WTC11 (cell line): ENCODE results near the gene ZNF804B. TPM values are rescaled to one million over a fixed set of nuclear protein-coding genes. Genes with fewer than 3 reads are reported as not detected.

Experiments used
- ATAC-seq: fragments of 200-7000 bp; cut with Tn5 transposase; 2 replicates; pipeline ENCODE4 v1.10.0; 2021; ENCODE audit warnings: mild to moderate bottlenecking, moderate library complexity
- CTCF ChIA-PET: fragments of 300-600 bp; sonication (Branson Sonifier 250); formaldehyde crosslinking; loops from one replicate; lab custom pipeline; 2021; ENCODE audit warnings: antibody characterized with exemption; lab: Charles Lee
- POLR2A ChIA-PET: fragments of 350-600 bp; sonication (Branson Sonifier 250); formaldehyde crosslinking; loops from one replicate; lab custom pipeline; 2021; ENCODE audit warnings: antibody characterized with exemption; lab: Charles Lee
- DNase-seq: peaks from one replicate; pipeline ENCODE4 v3.0.0; 2021; ENCODE audit warnings: low spot score
- H3K27ac Mint-ChIP-seq: 2 replicates; pipeline ENCODE4 v1.8.0; 2021; ENCODE audit warnings: mixed read lengths
- H3K27me3 Mint-ChIP-seq: 2 replicates; pipeline ENCODE4 v1.8.0; 2021; ENCODE audit warnings: low read depth, mild to moderate bottlenecking, moderate library complexity, mixed read lengths
- H3K36me3 Mint-ChIP-seq: 2 replicates; pipeline ENCODE4 v1.8.0; 2021; ENCODE audit warnings: mixed read lengths
- H3K4me1 Mint-ChIP-seq: 2 replicates; pipeline ENCODE4 v1.8.0; 2022; ENCODE audit warnings: mixed read lengths
- H3K4me3 Mint-ChIP-seq: 2 replicates; pipeline ENCODE4 v1.8.0; 2021; ENCODE audit warnings: mild to moderate bottlenecking, moderate library complexity, mixed read lengths
- H3K9me3 Mint-ChIP-seq: 2 replicates; pipeline ENCODE4 v1.8.0; 2021; ENCODE audit warnings: mixed read lengths
- AFF4 ChIP-seq: sonication (generic); formaldehyde crosslinking; IDR thresholded peaks from 2 replicates; pipeline ENCODE4 v1.8.1; 2023; ENCODE audit warnings: mild to moderate bottlenecking, missing genetic modification reagents, borderline replicate concordance
- CREM ChIP-seq: sonication (generic); formaldehyde crosslinking; IDR thresholded peaks from 2 replicates; pipeline ENCODE4 v1.8.1; 2022; ENCODE audit warnings: mild to moderate bottlenecking, missing genetic modification reagents, moderate library complexity
- ERG ChIP-seq: fragments of 250-450 bp; sonication (Bioruptor Pico); IDR thresholded peaks from 2 replicates; pipeline ENCODE4 v1.8.0; 2021; ENCODE audit warnings: mild to moderate bottlenecking
- GRHL2 ChIP-seq: fragments of 250-450 bp; sonication (Bioruptor Pico); IDR thresholded peaks from 2 replicates; pipeline ENCODE4 v1.8.0; 2022; ENCODE audit warnings: mild to moderate bottlenecking, moderate library complexity; ENCODE audit not compliant: insufficient replicate concordance, severe bottlenecking
- MLX ChIP-seq: sonication (generic); formaldehyde crosslinking; IDR thresholded peaks from 2 replicates; pipeline ENCODE4 v1.8.1; 2023; ENCODE audit warnings: mild to moderate bottlenecking, missing genetic modification reagents, moderate library complexity
- PREB ChIP-seq: sonication (generic); formaldehyde crosslinking; IDR thresholded peaks from 2 replicates; pipeline ENCODE4 v1.8.1; 2022; ENCODE audit warnings: mild to moderate bottlenecking, missing genetic modification reagents, moderate library complexity, borderline replicate concordance
- PRRX2 ChIP-seq: fragments of 250-450 bp; sonication (Bioruptor Pico); IDR thresholded peaks from 2 replicates; pipeline ENCODE4 v1.8.0; 2021; ENCODE audit warnings: mild to moderate bottlenecking
- SOX15 ChIP-seq: fragments of 250-450 bp; sonication (Bioruptor Pico); IDR thresholded peaks from 2 replicates; pipeline ENCODE4 v1.9.0; 2021; ENCODE audit warnings: mild to moderate bottlenecking
- SP1 ChIP-seq: sonication (generic); formaldehyde crosslinking; conservative IDR thresholded peaks from 2 replicates; pipeline ENCODE4 v1.8.1; 2022; ENCODE audit warnings: missing genetic modification reagents
- ZNF138 ChIP-seq: sonication (generic); formaldehyde crosslinking; conservative IDR thresholded peaks from 2 replicates; pipeline ENCODE4 v1.8.1; 2022; ENCODE audit warnings: mild to moderate bottlenecking, moderate library complexity, missing genetic modification reagents
- ZNF671 ChIP-seq: fragments of 250-450 bp; sonication (Bioruptor Pico); IDR thresholded peaks from 2 replicates; pipeline ENCODE4 v1.8.0; 2021; ENCODE audit warnings: mild to moderate bottlenecking
- total RNA-seq: library from RNA; stranded (reverse); gene quantifications from 3 replicates; pipeline ENCODE4 v1.2.3, GENCODE V29; 2021
- TF ChIP-seq, protein P1 (sequence below): sonication (generic); formaldehyde crosslinking; IDR thresholded peaks from 2 replicates; pipeline ENCODE4 v1.8.1; 2022; ENCODE audit warnings: mild to moderate bottlenecking, moderate library complexity, missing genetic modification reagents
- TF ChIP-seq, protein P2 (sequence below): sonication (generic); formaldehyde crosslinking; IDR thresholded peaks from 2 replicates; pipeline ENCODE4 v1.8.1; 2022; ENCODE audit warnings: low read depth, missing genetic modification reagents, borderline replicate concordance

ZNF804B gene
- total RNA-seq, 1 experiment from 2014 or later, result 0.04 TPM

DNA sequence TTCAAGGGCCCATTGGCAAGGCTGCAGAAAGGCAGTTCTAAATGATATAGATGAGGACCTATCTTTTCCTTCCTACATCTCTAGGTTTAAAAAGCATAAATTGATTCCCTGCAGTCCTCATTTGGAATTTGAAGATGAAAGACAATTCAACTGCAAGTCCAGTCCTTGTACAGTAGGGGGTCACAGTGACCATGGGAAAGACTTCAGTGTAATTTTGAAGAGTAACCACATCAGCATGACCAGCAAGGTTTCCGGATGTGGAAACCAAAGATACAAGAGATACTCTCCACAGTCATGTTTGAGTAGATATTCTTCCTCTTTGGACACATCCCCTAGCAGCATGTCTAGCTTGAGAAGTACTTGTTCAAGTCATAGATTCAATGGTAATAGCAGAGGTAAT, 575.3 kb downstream of the ZNF804B start:
- H3K27ac Mint-ChIP-seq, result no peak overlapping the region
- no peaks in the 10 kb centered on the region for H3K36me3 Mint-ChIP-seq
- no peaks in the 10 kb centered on the region for H3K9me3 Mint-ChIP-seq
- no peak for DNase-seq
- no peaks in the 10 kb centered on the region for H3K27me3 Mint-ChIP-seq
- ChIA-PET CTCF (no interaction called here), POLR2A (no interaction called here)
- peaks cover 28% of the 10 kb centered on the region for H3K4me1 Mint-ChIP-seq
- no peak overlapping the region for H3K4me3 Mint-ChIP-seq
- no peak for ATAC-seq
- TF ChIP-seq ZNF671 (CRISPR knock-in tag) (no peak), SOX15 (no peak), ZNF138 (CRISPR knock-in tag) (no peak), GRHL2 (CRISPR knock-in tag) (no peak), PREB (no peak)
- TF ChIP-seq, protein P1, sequence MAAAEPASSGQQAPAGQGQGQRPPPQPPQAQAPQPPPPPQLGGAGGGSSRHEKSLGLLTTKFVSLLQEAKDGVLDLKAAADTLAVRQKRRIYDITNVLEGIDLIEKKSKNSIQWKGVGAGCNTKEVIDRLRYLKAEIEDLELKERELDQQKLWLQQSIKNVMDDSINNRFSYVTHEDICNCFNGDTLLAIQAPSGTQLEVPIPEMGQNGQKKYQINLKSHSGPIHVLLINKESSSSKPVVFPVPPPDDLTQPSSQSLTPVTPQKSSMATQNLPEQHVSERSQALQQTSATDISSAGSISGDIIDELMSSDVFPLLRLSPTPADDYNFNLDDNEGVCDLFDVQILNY (CRISPR knock-in tag), result no peak

DNA sequence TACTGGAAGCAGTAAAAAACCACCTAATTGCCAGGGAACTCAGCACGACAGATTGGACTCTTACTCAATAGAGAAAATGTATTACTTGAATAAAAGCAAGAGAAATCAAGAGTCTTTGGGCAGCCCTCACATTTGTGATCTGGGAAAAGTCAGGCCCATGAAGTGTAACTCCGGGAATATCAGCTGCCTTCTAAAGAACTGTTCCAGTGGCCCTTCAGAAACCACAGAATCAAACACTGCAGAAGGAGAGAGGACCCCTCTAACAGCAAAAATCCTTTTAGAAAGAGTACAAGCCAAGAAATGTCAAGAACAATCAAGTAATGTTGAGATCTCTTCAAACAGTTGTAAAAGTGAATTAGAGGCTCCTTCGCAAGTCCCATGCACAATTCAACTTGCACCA, 576.0 kb downstream of the ZNF804B start:
- H3K4me1 Mint-ChIP-seq, result peaks cover 34% of the 10 kb centered on the region
- H3K27me3 Mint-ChIP-seq, result no peaks in the 10 kb centered on the region
- H3K36me3 Mint-ChIP-seq, result no peaks in the 10 kb centered on the region
- no peak overlapping the region for H3K27ac Mint-ChIP-seq
- TF ChIP-seq, protein P2, sequence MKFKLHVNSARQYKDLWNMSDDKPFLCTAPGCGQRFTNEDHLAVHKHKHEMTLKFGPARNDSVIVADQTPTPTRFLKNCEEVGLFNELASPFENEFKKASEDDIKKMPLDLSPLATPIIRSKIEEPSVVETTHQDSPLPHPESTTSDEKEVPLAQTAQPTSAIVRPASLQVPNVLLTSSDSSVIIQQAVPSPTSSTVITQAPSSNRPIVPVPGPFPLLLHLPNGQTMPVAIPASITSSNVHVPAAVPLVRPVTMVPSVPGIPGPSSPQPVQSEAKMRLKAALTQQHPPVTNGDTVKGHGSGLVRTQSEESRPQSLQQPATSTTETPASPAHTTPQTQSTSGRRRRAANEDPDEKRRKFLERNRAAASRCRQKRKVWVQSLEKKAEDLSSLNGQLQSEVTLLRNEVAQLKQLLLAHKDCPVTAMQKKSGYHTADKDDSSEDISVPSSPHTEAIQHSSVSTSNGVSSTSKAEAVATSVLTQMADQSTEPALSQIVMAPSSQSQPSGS (CRISPR knock-in tag), result no peak
- no peak for TF ChIP-seq MLX (CRISPR knock-in tag)
- TF ChIP-seq SP1 (CRISPR knock-in tag), result no peak
- no peak for TF ChIP-seq ERG (CRISPR knock-in tag)
- TF ChIP-seq CREM (CRISPR knock-in tag), result no peak
- no peak overlapping the region for H3K4me3 Mint-ChIP-seq
- CTCF ChIA-PET, result no interaction called here
- POLR2A ChIA-PET, result no interaction called here
- H3K9me3 Mint-ChIP-seq, result no peaks in the 10 kb centered on the region
- DNase-seq (no peak), ATAC-seq (no peak)

DNA sequence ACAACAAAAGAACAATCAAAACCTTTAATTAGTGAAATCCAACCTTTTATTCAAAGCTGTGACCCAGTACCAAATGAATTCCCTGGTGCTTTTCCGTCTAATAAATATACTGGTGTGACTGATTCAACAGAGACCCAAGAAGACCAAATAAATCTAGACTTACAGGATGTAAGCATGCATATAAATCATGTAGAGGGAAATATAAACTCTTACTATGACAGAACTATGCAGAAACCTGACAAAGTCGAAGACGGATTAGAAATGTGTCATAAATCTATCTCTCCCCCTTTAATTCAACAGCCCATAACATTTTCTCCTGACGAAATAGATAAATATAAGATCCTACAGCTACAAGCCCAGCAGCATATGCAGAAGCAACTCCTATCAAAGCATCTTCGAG, 576.6 kb downstream of the ZNF804B start:
- H3K4me1 Mint-ChIP-seq, result peaks cover 37% of the 10 kb centered on the region
- no peaks in the 10 kb centered on the region for H3K36me3 Mint-ChIP-seq
- H3K27ac Mint-ChIP-seq, result no peak overlapping the region
- POLR2A ChIA-PET, result no interaction called here
- CTCF ChIA-PET, result no interaction called here
- DNase-seq, result no peak
- ATAC-seq, result no peak
- H3K27me3 Mint-ChIP-seq, result no peaks in the 10 kb centered on the region
- no peaks in the 10 kb centered on the region for H3K9me3 Mint-ChIP-seq
- no peak overlapping the region for H3K4me3 Mint-ChIP-seq
- no peak for TF ChIP-seq AFF4
- TF ChIP-seq PRRX2 (CRISPR knock-in tag), result no peak
